MM.1S (cell line): ENCODE measurements around the gene PIEZO2.
"Not testable (repeated sequence)": the region's sequence is repeated elsewhere in the genome, so short reads cannot be mapped to it uniquely, and the experiment has no call there.

Experiments used
- DNase-seq: peaks from one replicate; pipeline ENCODE4 v3.0.0-alpha.2; 2015
- H2AFZ ChIP-seq: fragments of 300-600 bp; sonication (generic); 2 replicates; pipeline ENCODE4 v1.6.0; 2016; ENCODE audit warnings: antibody characterized with exemption, low read length
- H3F3A ChIP-seq: fragments of 300-600 bp; sonication (generic); 2 replicates; pipeline ENCODE4 v1.6.1; 2016; ENCODE audit warnings: mild to moderate bottlenecking, antibody characterized with exemption, low read length, moderate library complexity, mixed read lengths; ENCODE audit not compliant: insufficient read depth
- H3K27ac ChIP-seq: fragments of 300-600 bp; sonication (generic); 2 replicates; pipeline ENCODE4 v1.5.1; 2016; ENCODE audit warnings: mild to moderate bottlenecking, low read length
- H3K27me3 ChIP-seq: fragments of 300-600 bp; sonication (generic); replicated peaks from 2 replicates; pipeline ENCODE4 v1.6.0; 2016; ENCODE audit warnings: low read length; ENCODE audit not compliant: insufficient read depth
- H3K36me3 ChIP-seq: fragments of 300-600 bp; sonication (generic); replicated peaks from 2 replicates; pipeline ENCODE4 v1.6.1; 2016; ENCODE audit warnings: mild to moderate bottlenecking, low read length, mixed read lengths; ENCODE audit not compliant: insufficient read depth
- H3K4me1 ChIP-seq: fragments of 300-600 bp; sonication (generic); 2 replicates; pipeline ENCODE4 v1.6.1; 2016; ENCODE audit warnings: low read length, mixed read lengths
- H3K4me2 ChIP-seq: fragments of 300-600 bp; sonication (generic); 2 replicates; pipeline ENCODE4 v1.6.0; 2016; ENCODE audit warnings: low read depth, low read length
- H3K4me3 ChIP-seq: fragments of 300-600 bp; sonication (generic); 2 replicates; pipeline ENCODE4 v1.5.1; 2016; ENCODE audit warnings: low read length, mixed read lengths
- H3K79me2 ChIP-seq: fragments of 300-600 bp; sonication (generic); 2 replicates; pipeline ENCODE4 v1.6.1; 2016; ENCODE audit warnings: mixed run types, low read length, mixed read lengths
- H3K9ac ChIP-seq: fragments of 300-600 bp; sonication (generic); 2 replicates; pipeline ENCODE4 v1.6.1; 2016; ENCODE audit warnings: low read length, mixed read lengths
- H3K9me2 ChIP-seq: fragments of 300-600 bp; sonication (generic); replicated peaks from 2 replicates; pipeline ENCODE4 v1.6.1; 2016; ENCODE audit warnings: mild to moderate bottlenecking, low read length, mixed read lengths; ENCODE audit not compliant: insufficient read depth
- H3K9me3 ChIP-seq: fragments of 300-600 bp; sonication (generic); replicated peaks from 2 replicates; pipeline ENCODE4 v1.6.1; 2016; ENCODE audit warnings: mild to moderate bottlenecking, low read length, mixed read lengths; ENCODE audit not compliant: insufficient read depth
- H4K20me1 ChIP-seq: fragments of 300-600 bp; sonication (generic); 2 replicates; pipeline ENCODE4 v1.6.1; 2016; ENCODE audit warnings: mild to moderate bottlenecking, low read length, moderate library complexity, mixed read lengths; ENCODE audit not compliant: insufficient read depth
- CTCF ChIP-seq: fragments of 300-600 bp; sonication (generic); IDR thresholded peaks from 2 replicates; pipeline ENCODE4 v1.5.1; 2016; ENCODE audit warnings: antibody characterized with exemption, low read length, mixed read lengths
- EZH2 ChIP-seq: fragments of 300-600 bp; sonication (generic); optimal IDR thresholded peaks from 2 replicates; pipeline ENCODE3; 2017; ENCODE audit warnings: low read depth, mild to moderate bottlenecking, antibody characterized with exemption, low read length, mixed read lengths
- EZH2phosphoT487 ChIP-seq: fragments of 300-600 bp; sonication (generic); IDR thresholded peaks from 2 replicates; pipeline ENCODE4 v1.6.1; 2018; ENCODE audit warnings: antibody characterized with exemption, low read length

Gene PIEZO2

GRCh38 chr18:10916865-10917264 lies 232.5 kb downstream of the PIEZO2 start:
- H3K9me2 ChIP-seq: no peaks in the 10 kb centered on the region
- H3K79me2 ChIP-seq: no peaks in the 10 kb centered on the region
- no peak overlapping the region for H3K4me2 ChIP-seq
- no peaks in the 10 kb centered on the region for H3K36me3 ChIP-seq
- no peaks in the 10 kb centered on the region for H3F3A ChIP-seq
- H4K20me1 ChIP-seq: no peaks in the 10 kb centered on the region
- H3K27me3 ChIP-seq: no peaks in the 10 kb centered on the region
- no peaks in the 10 kb centered on the region for H3K9me3 ChIP-seq
- no peak for TF ChIP-seq CTCF
- no peak for TF ChIP-seq EZH2phosphoT487
- TF ChIP-seq EZH2: no peak
- no peaks in the 10 kb centered on the region for H3K4me1 ChIP-seq
- no peak overlapping the region for H2AFZ ChIP-seq
- H3K9ac ChIP-seq: no peak overlapping the region
- no peak overlapping the region for H3K4me3 ChIP-seq
- no peak overlapping the region for H3K27ac ChIP-seq
- no peak for DNase-seq

GRCh38 chr18:10916387-10916786 lies 233.0 kb downstream of the PIEZO2 start:
- H3K79me2 ChIP-seq: no peaks in the 10 kb centered on the region
- no peak overlapping the region for H3K4me2 ChIP-seq
- no peaks in the 10 kb centered on the region for H3K4me1 ChIP-seq
- no peaks in the 10 kb centered on the region for H3K9me2 ChIP-seq
- no peak overlapping the region for H3K4me3 ChIP-seq
- DNase-seq: no peak
- no peak for TF ChIP-seq CTCF
- TF ChIP-seq EZH2phosphoT487: no peak
- TF ChIP-seq EZH2: no peak
- H4K20me1 ChIP-seq: no peaks in the 10 kb centered on the region
- no peak overlapping the region for H2AFZ ChIP-seq
- H3K9ac ChIP-seq: no peak overlapping the region
- H3K27me3 ChIP-seq: no peaks in the 10 kb centered on the region
- H3K27ac ChIP-seq: no peak overlapping the region
- no peaks in the 10 kb centered on the region for H3K9me3 ChIP-seq
- H3F3A ChIP-seq: no peaks in the 10 kb centered on the region
- no peaks in the 10 kb centered on the region for H3K36me3 ChIP-seq

GRCh38 chr18:10915748-10916147 lies 233.6 kb downstream of the PIEZO2 start:
- DNase-seq, H3K9ac ChIP-seq: not testable (repeated sequence)

GRCh38 chr18:10914610-10915009 lies 234.8 kb downstream of the PIEZO2 start:
- not testable (repeated sequence) for H3K9ac ChIP-seq, H3K27me3 ChIP-seq, H3K4me3 ChIP-seq, H3K9me3 ChIP-seq, H3K4me2 ChIP-seq, H3K9me2 ChIP-seq, H3K36me3 ChIP-seq, H3K27ac ChIP-seq, H3F3A ChIP-seq, H4K20me1 ChIP-seq, H3K4me1 ChIP-seq, DNase-seq, H3K79me2 ChIP-seq, H2AFZ ChIP-seq

More at GRCh38 chr18:10915748-10916147, 233.6 kb downstream of the PIEZO2 start:
- H3K4me2 ChIP-seq, H2AFZ ChIP-seq, H3K27ac ChIP-seq, H3K9me3 ChIP-seq, H3K36me3 ChIP-seq, H4K20me1 ChIP-seq, H3F3A ChIP-seq, H3K27me3 ChIP-seq, H3K9me2 ChIP-seq, H3K79me2 ChIP-seq, H3K4me3 ChIP-seq, H3K4me1 ChIP-seq: not testable (repeated sequence)
